Measurements from ENCODE around the gene PTGFRN.

PTGFRN gene

DNA sequence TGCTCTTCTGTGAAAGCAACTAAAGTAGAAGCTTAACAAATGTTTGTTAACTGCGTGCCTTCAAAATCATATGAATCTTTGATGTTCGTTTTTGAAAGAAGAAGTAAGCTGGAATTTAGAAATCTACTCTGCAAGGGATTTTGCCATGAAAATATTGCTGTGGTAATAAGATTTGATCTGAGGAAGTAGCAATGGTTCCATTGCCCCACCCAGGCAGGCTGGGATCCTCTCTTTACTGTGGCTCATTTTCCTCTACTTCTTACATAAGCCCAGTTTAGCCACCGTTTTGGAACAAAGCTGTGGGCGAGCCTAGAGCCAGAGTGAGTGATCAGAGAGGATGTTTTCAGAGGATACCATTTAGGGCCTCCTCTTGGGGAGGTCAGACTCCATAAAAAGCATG lies 20.3 kb upstream of the PTGFRN start:
- no peak for DNase-seq

GRCh38 chr1:116891396-116892079 lies 18.2 kb upstream of the PTGFRN start:
- no peak for DNase-seq

DNA sequence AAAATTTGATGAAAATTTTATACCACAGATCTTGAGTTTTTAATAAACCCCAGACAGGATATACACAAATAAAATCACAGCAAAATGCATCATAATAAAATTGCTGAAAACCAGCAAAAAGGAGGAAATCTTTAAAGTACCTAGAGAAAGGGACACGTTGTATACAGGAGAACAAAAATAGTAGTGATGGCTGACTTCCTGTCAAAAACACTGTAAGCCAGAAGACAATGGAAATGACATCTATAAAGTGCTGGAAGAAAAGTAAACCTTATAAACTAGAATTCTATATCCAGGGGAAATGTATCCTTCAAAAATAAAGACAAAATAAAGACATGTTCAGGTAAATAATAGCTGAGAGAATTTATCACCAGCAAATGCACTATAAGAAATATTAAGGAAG lies 14.6 kb upstream of the PTGFRN start:
- no peak for DNase-seq

- no peak for DNase-seq
These were observed 10.2 kb upstream of the PTGFRN start for GRCh38 chr1:116899529-116899928.

DNA sequence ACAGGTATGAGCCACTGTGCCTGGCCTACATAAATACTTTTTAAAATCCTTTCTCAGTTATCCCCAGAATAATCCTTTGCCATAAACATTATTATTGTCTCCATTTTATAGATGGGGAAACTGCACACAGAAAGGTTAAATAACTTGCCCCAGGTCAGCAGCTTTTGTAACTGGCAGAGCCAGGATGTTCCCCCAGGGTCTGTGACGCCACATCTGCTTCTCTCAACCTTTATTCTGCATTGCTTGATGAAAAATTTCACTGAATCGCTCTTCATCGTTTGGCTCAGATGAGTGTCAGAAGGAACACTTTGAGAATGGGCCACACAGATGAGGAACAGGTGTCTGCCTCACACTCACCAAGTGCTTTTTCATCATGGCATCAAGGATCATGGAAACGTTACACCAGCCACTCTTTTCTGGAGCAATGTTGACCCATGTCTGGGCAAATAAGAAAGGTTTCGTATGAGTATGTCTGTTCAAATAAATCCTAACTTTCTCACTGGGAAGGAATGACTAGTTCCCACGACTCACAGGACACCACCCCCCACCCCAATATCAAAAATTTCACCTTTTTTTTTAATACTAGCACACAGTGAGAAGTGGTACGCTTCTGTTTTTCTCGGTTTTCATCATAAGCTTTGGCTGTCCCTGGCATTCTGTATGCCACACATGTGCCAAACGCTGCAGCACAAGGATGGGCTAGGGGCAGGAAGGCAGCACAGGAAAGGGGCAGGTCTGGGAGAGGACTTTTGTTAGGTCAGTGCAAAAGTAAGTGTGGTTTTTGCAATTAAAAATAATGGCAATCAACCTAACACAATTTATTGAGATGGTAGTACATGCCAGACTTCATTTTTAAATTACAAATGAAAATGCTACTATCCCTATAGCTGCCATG lies 9.0 kb upstream of the PTGFRN start:
- DNase-seq, result no peak

- no peak for DNase-seq
These were observed 7.7 kb upstream of the PTGFRN start for GRCh38 chr1:116902027-116902426.

GRCh38 chr1:116902723-116903383 lies 6.9 kb upstream of the PTGFRN start:
- no peak for DNase-seq

- DNase-seq, result no peak
These were observed 4.9 kb upstream of the PTGFRN start for GRCh38 chr1:116904791-116905320.

- no peak for DNase-seq
These were observed 2.9 kb upstream of the PTGFRN start for GRCh38 chr1:116906812-116907211.

GRCh38 chr1:116907351-116907750 lies 2.4 kb upstream of the PTGFRN start:
- no peak for DNase-seq

- no peak for DNase-seq
These were observed 1.4 kb upstream of the PTGFRN start for GRCh38 chr1:116908266-116908665.

GRCh38 chr1:116908820-116909511 lies 750 bp upstream of the PTGFRN start:
- DNase-seq, result no peak

DNA sequence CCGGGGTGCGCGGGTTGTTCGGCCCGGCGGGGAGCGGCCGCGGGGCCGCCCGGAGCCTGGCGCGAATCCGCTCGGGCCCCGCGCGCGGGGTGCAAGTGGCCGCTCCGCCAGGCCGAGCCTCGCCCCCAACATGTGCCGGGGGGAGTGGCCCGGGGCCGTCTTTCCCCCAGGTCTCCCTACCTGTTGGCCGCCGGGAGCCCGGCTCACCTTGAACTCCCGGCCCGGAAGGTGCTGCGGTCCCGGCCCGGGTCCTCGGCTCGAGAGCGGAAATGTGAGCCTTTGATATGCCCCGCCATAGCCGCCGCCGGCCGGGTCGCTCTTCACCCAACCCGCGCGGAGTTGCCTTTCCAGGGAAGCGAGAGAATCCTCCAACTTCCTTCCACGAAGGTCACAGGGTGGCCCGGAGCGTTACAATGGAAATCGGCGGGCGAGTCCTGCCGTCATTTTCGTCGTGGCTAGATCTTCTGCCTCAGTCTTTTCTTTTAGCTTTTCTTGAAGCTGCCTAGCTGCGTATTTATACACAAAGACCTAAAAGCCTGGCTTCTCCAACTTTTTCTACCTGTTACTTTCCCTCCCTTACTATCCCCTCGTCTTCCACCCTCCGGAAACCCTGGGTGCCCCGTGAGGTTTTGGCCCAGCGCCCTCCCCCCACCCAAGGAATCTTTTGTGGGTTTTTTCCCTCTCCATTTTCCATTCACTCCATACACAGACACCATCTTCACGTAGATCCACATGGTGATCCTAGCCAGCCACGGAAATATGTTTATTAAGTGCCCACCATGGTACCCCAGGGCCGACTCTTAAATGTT lies 867 bp downstream of the PTGFRN start:
- DNase-seq, result peak; percentile 8 to 58 (median 24)

GRCh38 chr1:116911188-116911553 lies 1.5 kb downstream of the PTGFRN start:
- DNase-seq, result no peak

DNA sequence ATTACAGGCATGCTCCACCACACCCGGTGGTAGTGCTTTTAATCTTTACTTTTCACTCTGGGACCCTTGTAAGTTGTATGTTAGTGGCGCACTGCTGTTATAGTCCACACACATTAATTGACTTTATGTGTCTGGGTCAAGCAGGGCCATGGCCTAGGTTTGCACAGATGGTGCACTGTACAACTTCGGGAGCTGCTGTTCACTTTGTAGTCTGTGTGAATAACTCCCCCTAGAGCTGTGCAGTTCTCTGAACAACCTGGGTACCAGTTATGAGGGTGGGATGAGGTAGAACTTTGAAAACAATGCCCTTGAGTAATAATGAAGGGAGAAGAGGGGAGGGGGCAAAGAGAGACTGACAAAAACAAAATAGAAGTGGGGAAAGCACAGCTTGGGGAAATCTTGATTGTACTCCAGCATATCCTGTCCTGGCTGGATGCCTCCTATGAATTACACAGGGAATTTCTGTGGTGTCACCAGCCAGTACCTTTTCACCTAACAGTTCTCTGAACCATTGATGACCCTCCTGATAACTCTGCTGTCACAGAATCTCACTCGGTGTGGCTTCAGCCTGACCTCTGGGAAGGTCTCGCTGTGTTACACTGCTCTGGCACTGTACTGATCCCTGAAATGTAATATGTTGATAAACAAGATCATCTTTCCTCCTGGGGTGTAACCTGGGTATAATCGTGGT lies 2.2 kb downstream of the PTGFRN start:
- no peak for DNase-seq

DNA sequence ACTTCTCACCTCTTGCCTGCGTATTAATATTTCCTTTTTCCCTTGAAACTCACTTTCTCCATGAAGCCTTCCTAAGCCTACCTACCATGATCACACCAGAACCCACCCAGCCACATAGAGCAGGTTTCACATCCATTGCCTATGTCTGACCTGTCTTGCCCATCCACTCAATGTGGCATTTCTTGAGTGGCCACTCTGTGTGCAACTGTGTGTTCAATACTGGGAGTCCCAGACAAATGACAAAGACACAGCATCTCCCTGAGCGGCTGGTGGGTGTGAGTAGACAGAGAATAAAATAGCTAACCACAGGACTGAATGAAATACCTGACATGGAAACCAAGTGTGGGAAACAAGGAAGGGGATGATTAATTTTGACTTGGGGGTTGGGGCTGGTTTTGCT lies 3.1 kb downstream of the PTGFRN start:
- DNase-seq, result no peak

DNA sequence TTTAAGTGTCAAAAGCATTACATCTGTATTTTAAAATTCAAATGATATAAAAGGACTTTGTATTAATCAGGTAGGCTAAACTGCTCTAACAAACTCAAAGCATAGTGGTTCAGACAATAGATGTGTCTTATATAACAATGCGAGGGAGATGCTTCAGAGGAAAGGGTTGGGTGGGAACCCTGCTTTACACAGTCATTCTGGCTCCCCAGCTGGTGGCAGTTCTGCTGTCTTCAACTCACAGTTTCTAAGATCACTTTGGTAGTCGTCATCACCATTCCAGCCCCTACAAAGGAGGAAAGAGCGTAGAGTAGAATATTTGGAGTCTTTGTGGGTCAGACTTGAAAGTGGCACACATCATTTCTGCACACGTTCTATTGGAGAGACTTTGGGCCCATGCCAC lies 4.2 kb downstream of the PTGFRN start:
- DNase-seq, result no peak

DNA sequence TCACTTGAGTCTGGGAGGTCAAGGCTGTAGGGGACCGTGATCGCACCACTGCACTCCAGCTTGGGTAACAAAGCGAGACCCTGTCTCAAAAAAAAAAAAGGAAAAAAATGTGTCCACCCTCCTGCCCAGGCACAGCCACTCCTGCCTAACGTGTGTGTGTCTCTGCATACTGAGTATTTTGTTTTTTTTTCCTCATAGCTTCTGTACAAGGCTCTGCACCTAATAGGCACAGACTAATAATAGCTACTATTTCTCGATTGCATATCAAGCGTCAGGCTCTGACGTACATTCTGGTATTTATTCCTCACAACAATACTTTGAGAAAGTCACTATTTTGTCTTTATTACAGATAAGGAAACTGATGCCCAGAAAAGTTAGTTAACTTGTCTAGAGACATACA lies 5.0 kb downstream of the PTGFRN start:
- no peak for DNase-seq

- no peak for DNase-seq
These were observed 5.5 kb downstream of the PTGFRN start for GRCh38 chr1:116915086-116915661.

DNA sequence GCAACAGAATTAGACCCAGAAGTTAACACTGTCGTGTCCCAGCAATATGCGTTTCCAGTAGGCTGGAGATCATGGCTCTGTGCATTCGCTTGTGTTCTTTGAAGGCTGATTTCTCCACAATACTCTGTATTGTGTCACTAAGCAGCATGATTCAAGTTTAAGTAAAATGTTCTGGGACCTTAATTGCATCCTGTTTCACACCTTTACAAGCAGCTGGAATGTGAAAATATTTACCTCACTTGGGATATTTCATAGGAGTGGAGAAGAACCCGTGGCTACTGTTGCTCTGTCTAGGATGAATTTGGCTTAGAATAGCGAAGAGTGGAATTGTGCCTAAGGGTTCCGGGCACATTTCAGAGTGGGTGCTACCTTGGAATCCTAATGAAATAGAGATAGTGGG lies 6.3 kb downstream of the PTGFRN start:
- no peak for DNase-seq

Data from T-helper 2 cell (primary cell).